HG03108 (cell line): ENCODE data around the gene ARHGEF2.

Experiments used
- ATAC-seq: cut with Tn5 transposase; IDR thresholded peaks from one replicate; pipeline ENCODE4 v1.9.1; 2021; ENCODE audit warnings: moderate library complexity; ENCODE audit not compliant: unreplicated experiment

Gene ARHGEF2

DNA sequence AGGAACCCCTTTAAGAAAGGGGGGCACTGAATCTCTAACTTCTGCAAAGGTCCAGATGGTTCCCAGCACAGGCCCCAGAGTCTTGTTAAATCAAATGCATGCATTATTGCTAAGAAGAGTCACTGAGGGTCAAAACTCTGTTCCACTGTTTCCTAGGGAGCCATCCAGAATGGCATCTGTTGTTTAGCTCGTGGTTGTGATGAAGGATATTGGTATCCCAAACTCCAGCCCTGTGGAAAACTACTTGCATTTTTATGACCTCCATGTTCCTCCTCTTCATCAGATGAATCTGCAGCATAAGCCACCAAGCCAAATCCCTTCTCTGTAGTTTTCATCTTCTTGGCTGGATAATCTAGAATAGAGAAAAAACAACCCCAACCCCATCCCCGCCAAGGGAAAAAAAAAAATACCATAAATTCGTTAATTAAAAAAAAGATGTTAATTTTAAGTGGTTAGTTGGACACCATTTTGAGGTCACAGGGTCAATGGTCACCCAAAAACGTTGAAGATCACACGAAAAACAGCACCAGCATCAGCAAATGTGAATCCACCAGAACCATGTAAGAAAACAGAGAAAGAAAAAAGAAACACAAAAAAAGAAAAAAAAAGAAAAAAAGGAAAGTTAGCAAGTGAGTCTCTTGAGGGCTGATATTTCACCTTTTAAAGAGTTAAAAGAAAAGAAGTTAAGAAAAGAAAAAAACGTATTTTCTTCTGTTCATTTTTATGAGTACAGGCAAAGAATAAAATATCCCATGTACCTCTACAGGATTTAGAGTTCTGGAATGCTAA lies 64.2 kb downstream of the ARHGEF2 start:
- ATAC-seq, result no peak

DNA sequence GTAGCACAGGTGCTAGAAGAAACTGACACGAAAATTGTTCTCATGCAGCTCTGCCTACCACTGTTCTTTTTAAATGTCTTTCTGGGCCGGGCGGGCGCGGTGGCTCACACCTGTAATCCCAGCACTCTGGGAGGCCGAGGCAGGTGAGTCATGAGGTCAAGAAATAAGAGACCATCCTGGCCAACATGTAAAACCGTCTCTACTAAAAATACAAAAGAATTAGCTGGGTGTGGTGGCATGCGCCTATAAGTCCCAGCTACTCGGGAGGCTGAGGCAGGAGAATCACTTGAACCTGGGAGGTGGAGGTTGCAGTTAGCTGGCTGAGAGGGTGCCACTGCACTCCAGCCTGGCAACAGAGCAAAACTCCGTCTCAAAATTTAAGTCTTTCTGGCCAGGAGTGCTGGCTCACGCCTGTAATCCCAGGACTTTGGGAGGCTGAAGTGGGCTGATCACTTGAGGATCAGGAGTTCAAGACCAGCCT lies 66.3 kb downstream of the ARHGEF2 start:
- no peak for ATAC-seq

DNA sequence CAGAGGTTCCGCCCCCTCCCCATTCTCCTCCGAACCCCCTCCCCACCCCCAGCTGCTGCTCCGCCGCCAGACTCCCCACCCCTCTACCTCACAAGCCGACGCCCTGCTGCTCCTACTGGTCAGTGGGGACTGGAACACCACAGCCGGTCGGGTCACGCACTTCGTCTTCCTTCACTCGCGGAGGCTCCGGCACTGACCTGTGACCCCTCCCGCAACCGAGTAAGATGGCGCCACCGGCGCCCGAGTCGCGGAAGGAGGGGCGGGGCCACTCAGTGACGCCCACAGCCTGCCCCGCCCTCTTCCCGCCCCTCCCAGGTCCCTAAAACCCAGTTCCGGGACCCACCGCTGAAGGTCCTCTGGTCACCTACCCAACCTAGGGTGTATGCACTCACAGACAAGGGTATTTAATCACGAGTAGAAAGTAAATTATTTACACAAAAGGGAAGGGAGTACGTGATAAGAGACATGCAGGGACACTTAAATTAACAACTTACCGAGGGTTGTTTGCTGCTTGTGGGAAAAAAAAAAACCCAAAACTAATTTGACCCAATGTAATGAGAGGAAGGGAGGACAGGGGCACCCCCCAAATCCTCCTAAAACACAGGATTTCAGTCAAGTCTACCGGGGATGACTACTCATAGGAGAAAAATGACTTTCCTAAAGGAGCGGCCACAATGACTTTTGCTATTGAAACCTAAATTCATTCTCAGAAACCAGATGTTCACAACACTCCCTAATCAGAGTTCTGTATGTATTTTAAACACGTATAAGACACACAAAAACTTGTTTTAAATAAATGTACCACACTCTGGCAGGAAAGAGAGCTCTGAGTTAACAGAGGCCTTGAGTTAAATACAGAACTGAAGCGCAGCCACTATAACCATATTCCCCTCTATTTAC lies 66.9 kb downstream of the ARHGEF2 start, which contains the start of gene RIT1:
TSS of gene RIT1 (minus strand) at position 194 of the 900 bp plus-strand sequence. CDS start 588 bp downstream, outside the sequence.
- peak; percentile 87 for ATAC-seq

DNA sequence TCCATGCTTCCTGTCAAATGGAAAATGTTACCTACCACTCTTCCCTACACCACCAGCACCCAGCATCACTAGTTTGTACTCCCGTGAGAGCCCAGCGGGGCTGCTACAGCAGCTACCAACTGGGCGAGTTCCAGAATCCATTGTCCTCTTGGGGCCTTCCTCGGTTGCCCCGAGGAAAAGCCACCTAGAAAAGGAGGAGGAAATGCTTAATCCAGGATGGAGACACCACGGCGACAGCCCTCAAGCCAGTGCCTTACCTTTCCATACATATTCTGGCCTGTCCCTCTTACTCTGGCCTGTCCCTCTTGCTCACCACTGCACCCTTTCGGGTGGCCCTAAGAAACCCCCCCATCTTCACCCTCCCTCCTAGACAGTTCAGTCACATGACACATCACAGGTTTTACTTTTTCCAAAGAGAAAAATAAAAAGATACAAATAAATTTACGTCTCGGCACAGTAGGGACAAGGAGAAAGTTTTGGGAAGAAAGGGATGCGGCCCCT lies 67.7 kb downstream of the ARHGEF2 start:
- no peak for ATAC-seq

DNA sequence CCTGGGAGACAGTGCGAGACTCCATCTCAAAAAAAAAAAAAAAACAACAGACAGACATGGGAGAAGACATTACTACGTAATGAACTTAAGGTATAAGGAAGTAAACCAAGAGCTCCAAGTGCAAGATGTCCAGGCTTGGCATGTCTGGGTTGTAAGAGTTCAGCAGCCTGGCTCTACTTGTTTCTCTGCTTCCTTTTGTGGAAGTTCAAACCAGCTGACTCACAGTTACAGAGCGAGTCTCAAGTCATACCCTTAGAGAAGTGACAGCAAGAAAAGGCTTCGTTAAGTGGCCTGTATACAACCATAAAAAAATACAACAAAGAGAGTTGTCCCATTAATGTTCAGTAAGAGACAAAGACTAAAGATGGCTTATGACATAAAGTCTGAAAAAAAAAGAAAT lies 68.5 kb downstream of the ARHGEF2 start:
- ATAC-seq, result no peak

DNA sequence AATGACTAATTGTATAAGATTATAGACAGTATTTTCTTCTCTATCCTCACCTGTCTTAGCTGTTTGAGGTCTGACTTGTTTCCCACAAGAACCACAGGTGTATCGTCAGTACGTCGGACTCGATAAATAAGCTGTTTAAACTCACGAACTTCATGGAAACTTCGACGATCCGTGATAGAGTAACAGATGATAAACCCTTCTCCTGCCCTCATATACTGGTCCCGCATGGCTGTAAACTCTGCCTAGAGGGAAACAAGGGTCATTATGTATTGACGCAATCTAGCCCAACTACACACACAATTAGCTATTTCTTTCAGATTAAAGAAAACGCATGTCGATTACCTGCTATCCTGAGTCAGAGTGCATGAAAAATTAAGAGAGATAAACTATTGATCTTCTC lies 74.1 kb downstream of the ARHGEF2 start:
- ATAC-seq, result no peak

DNA sequence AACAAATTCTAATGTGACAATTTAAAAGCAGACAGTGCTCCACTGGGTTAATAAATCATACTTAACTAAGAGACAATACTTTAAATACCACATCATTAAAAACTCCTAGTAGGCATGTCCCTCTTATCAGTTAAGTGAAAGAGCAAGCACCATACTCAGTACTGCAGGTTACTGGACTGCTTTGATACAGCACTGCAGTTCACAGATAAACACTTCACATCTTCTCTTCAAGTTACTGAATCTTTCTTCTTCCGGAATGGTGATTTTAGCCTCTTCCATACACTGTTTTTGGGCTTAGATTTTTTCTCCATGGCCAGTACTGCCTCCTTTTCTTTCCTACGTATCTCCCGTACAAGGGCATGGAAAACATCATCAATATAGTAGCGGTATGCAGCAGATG lies 78.2 kb downstream of the ARHGEF2 start:
- ATAC-seq, result no peak

DNA sequence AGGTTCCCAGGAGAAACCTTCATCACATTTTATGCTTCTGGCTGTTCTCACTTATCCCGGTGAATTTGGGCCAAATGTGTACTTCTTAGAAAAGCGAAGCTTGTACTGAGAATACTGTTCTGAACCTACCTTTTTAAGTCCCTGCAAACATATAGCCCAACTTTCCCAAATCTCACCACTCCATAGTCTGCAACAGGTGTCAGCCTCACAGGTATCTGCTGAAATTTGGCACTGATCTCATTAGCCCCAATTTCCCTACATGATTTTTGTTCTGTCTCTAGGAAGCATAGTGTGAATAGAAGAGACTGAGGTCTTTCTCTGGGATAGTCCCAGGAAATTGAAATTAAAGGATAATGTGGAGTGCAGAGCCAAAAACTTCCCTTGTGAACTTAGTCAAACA lies 78.7 kb downstream of the ARHGEF2 start:
- no peak for ATAC-seq

DNA sequence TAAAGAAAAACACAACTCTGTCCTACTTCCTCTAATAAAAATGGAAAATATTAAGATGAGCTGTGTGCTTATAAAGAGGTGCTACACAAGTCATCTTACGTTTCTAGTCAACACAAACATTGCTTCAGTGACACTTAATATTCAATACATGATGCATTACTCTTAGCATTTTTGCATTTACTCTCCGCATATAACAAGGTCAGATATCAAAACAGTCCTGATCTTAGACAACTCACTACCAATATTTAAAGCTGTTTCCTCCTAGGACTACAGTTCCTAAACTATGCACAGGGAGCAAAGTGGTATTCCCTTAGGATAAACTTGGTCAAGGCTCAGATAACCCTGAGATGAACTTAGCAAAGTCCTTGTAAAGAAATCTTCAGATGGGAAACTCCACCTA lies 79.5 kb downstream of the ARHGEF2 start:
- ATAC-seq, result no peak

DNA sequence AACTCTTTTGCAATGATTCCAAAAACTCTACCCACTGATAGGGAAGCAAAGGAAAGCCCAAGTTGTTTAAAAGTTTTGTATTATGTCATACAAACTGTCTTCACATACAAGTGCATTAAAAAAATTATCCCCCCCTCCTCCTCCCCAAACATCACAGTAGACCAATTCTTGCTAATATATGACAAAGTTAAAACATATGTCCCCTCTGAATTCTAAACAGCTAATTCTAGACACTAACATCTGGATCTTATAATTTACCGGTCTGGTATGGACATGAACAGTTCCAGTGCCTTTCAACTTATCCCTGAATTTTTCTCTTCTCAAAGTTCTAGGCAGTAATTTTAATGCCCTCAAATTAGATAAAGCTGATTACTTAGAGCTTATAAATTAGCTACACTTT lies 80.6 kb downstream of the ARHGEF2 start:
- ATAC-seq, result no peak
